Gastroesophageal sphincter (tissue), 4 donors: ENCODE results near the gene TM4SF1. TPM values are rescaled to one million over a fixed set of nuclear protein-coding genes. Genes with fewer than 3 reads are reported as not detected.

Source experiments
- ATAC-seq: fragments of 150-250 bp; one replicate; pipeline ENCODE4 v1.9.1; 2016; ENCODE audit warnings: mild to moderate bottlenecking, moderate library complexity
- H3K27ac ChIP-seq, 4 donors: fragments of 200-600 bp; sonication (generic) in 3 of 4; 1 replicate in 3 of 4; 2 replicates in 1 of 4; pipeline ENCODE4 v1.5.1; 2016 to 2019
- H3K27me3 ChIP-seq: fragments of 200-600 bp; sonication (generic); one replicate; pipeline ENCODE4 v1.5.1; 2019
- H3K36me3 ChIP-seq, 2 donors: fragments of 200-600 bp; sonication (generic); one replicate each; pipeline ENCODE4 v1.5.1; 2019; ENCODE audit warnings: control low read depth in 1 of 2
- H3K4me1 ChIP-seq, 3 donors: fragments of 200-600 bp; sonication (generic); 1 replicate in 2 of 3; 2 replicates in 1 of 3; pipeline ENCODE4 v1.5.1; 2016 to 2019; ENCODE audit warnings: control low read depth in 2 of 3
- H3K4me3 ChIP-seq, 2 donors: fragments of 200-600 bp; sonication (generic); one replicate each; pipeline ENCODE4 v1.5.1; 2019; ENCODE audit warnings: mild to moderate bottlenecking in 1 of 2, moderate library complexity in 1 of 2
- H3K9me3 ChIP-seq, 3 donors: fragments of 200-600 bp; sonication (generic); one replicate each; pipeline ENCODE4 v1.5.1; 2017 to 2019; ENCODE audit warnings: control low read depth in 2 of 3
- CTCF ChIP-seq, 4 experiments: fragments of 200-600 bp in 2 of 4; fragments of 450-650 bp in 2 of 4; sonication (generic) in 1 of 4; IDR thresholded peaks; one replicate each; pipeline ENCODE4 v1.5.1; 2017 to 2019; ENCODE audit warnings: antibody characterized with exemption in 4 of 4, mild to moderate bottlenecking in 2 of 4, moderate library complexity in 2 of 4
- EP300 ChIP-seq: sonication (generic); formaldehyde crosslinking; IDR thresholded peaks from one replicate; pipeline ENCODE4 v1.6.1; 2017; ENCODE audit warnings: antibody characterized with exemption, mild to moderate bottlenecking
- POLR2A ChIP-seq, 2 donors: fragments of 450-650 bp; IDR thresholded peaks; one replicate each; pipeline ENCODE4 v1.6.1; 2017; ENCODE audit warnings: antibody characterized with exemption in 2 of 2, mild to moderate bottlenecking in 2 of 2, moderate library complexity in 1 of 2
- POLR2AphosphoS5 ChIP-seq: sonication (generic); formaldehyde crosslinking; IDR thresholded peaks from one replicate; pipeline ENCODE4 v1.6.1; 2017; ENCODE audit warnings: antibody characterized with exemption
- WGBS, 2 donors: methylation state at CpG; one replicate each; pipeline ENCODE4 v1.1.5; 2018; ENCODE audit warnings: low coverage in 1 of 2; 5-methylcytosine and 5-hydroxymethylcytosine counted together
- total RNA-seq, 4 donors: library from RNA; depleted of rRNA; stranded (reverse); fragments of >200 nt; gene quantifications; one replicate each; pipeline ENCODE4 v1.1.0, GENCODE V29; 2016

Gene TM4SF1
- total RNA-seq, 4 donors from 2014 or later = 20.9 to 128 (median 71.9) TPM

DNA sequence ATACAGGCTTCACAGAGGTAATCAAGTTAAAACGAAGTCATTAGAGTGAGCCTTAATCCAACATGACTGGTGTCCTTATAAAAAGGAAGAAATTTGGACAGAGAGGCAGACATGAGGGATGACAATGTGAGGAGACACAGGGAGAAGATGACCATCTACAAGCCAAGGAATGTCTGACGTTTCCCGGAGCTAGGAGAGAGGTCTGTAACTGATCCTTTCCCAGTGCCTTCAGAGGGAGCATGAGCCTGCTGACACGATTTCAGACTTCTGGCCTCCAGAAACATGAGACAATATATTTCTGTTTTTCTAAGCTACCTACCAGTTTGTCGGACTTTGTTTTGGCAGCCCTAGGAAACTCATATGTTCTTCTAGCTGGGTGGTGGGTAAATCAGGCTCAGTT, 15.1 kb downstream of the TM4SF1 start:
- no peak overlapping the region for H3K27ac ChIP-seq
- ATAC-seq = no peak
- H3K9me3 ChIP-seq = no peaks in the 10 kb centered on the region
- WGBS, 2 donors = 68 to 72% methylated on average over 4 to 5 of the region's 5 CpGs
- H3K36me3 ChIP-seq = no peaks in the 10 kb centered on the region
- no peaks in the 10 kb centered on the region for H3K27me3 ChIP-seq
- H3K4me3 ChIP-seq = no peak overlapping the region
- TF ChIP-seq POLR2A (IDR thresholded peaks at IDR 0.05) = no peak
- TF ChIP-seq CTCF (IDR thresholded peaks at IDR 0.05) = no peak
- TF ChIP-seq POLR2AphosphoS5 = no peak
- TF ChIP-seq EP300 = no peak
- no peaks in the 10 kb centered on the region for H3K4me1 ChIP-seq

DNA sequence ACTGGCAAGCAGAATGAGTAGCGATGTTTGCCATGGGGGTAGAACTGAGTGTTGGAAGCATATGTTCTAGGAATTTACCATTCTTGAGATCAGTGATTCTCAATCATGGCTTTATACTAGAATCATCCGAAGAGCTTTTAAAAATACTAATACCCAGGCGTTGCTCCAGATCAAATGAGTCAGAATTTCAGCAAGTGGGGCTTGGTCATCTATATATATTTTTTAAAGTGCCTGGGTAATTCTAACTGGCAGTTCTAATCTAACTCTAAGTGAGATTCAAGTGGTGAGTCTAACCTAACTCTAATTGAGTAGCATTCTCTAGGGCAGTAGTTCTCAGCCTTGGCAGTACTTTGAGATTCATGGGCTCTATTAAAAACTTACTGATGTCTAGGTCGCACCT, 20.8 kb downstream of the TM4SF1 start:
- no peak for TF ChIP-seq CTCF (IDR thresholded peaks at IDR 0.05)
- no peak for TF ChIP-seq POLR2A (IDR thresholded peaks at IDR 0.05)
- no peak for TF ChIP-seq POLR2AphosphoS5
- TF ChIP-seq EP300 = no peak
- no peak overlapping the region for H3K4me3 ChIP-seq
- no peaks in the 10 kb centered on the region for H3K27me3 ChIP-seq
- no peaks in the 10 kb centered on the region for H3K9me3 ChIP-seq
- no peak for ATAC-seq
- peaks cover 0 to 20% (median 0%) of the 10 kb centered on the region in 3 donors for H3K4me1 ChIP-seq
- WGBS, 2 donors = 68 to 90% methylated on average over 4 of the region's 4 CpGs
- H3K36me3 ChIP-seq = no peaks in the 10 kb centered on the region
- H3K27ac ChIP-seq = no peak overlapping the region

DNA sequence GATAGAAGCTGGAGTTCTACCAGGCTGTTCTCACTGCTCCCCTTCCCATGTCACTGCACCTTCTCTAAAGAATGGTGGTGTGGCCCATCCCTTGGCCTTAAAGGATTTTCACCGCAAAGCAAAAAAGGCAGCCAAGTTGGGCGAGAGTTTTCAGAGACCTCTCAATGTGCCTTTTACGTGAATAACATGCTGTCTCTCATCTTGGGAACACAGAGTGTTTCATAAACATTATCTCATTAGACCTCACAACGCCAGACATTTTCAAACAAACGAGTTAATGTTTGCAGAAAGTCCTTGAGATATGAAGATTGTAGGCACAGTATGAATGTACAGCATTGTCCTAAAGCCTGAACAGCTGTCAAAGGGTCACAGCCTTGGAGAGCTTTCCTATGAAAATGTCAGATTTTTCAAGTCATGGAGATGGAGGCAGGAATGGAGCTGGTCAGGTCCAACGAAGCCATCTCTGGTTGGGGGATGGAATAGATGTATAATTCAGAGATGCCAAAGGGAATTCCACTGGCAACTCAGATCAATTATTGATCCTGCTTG, 21.3 kb downstream of the TM4SF1 start:
- no peaks in the 10 kb centered on the region for H3K36me3 ChIP-seq
- peak overlapping the region in 1 of 4 donors; percentile 21 for H3K27ac ChIP-seq
- no peak for ATAC-seq
- no peaks in the 10 kb centered on the region for H3K27me3 ChIP-seq
- H3K4me3 ChIP-seq = no peak overlapping the region
- H3K9me3 ChIP-seq = no peaks in the 10 kb centered on the region
- 28 to 31% methylated on average over 6 of the region's 6 CpGs for WGBS, 2 donors
- no peak for TF ChIP-seq EP300
- TF ChIP-seq POLR2AphosphoS5 = no peak
- TF ChIP-seq POLR2A (IDR thresholded peaks at IDR 0.05) = no peak
- TF ChIP-seq CTCF (IDR thresholded peaks at IDR 0.05) = no peak
- peaks cover 0 to 20% (median 0%) of the 10 kb centered on the region in 3 donors for H3K4me1 ChIP-seq

GRCh38 chr3:149353581-149354184, 23.8 kb downstream of the TM4SF1 start:
- H3K4me3 ChIP-seq = no peak overlapping the region
- H3K27me3 ChIP-seq = no peaks in the 10 kb centered on the region
- H3K27ac ChIP-seq = peak overlapping the region in 1 of 4 donors; percentile 9
- TF ChIP-seq CTCF (IDR thresholded peaks at IDR 0.05) (no peak), POLR2A (IDR thresholded peaks at IDR 0.05) (no peak), POLR2AphosphoS5 (no peak), EP300 (no peak)
- no peaks in the 10 kb centered on the region for H3K36me3 ChIP-seq
- 50 to 56% methylated on average over 1 of the region's 1 CpG for whole genome bisulfite sequencing, 2 donors
- ATAC-seq = no peak
- H3K9me3 ChIP-seq = no peaks in the 10 kb centered on the region
- H3K4me1 ChIP-seq = peaks cover 0 to 20% (median 0%) of the 10 kb centered on the region in 3 donors

GRCh38 chr3:149352556-149352955, 24.9 kb downstream of the TM4SF1 start:
- Histone ChIP-seq H3K4me3 (no peak overlapping the region), H3K27me3 (no peaks in the 10 kb centered on the region), H3K4me1 (peaks cover 0 to 20% (median 0%) of the 10 kb centered on the region in 3 donors), H3K36me3 (no peaks in the 10 kb centered on the region), H3K27ac (no peak overlapping the region), H3K9me3 (no peaks in the 10 kb centered on the region)
- ATAC-seq = peak; percentile 61
- WGBS, 2 donors = 44 to 100% methylated on average over 2 to 7 of the region's 7 CpGs
- TF ChIP-seq POLR2A (IDR thresholded peaks at IDR 0.05) = no peak
- TF ChIP-seq CTCF (IDR thresholded peaks at IDR 0.05) = peak in 3 of 4 experiments; percentile 48 to 65 (median 49)
- TF ChIP-seq EP300 = no peak
- TF ChIP-seq POLR2AphosphoS5 = no peak
